ENCODE data around the gene URB1.

Gene URB1

GRCh38 chr21:32353002-32353711 lies 39.7 kb downstream of the URB1 start:
- Histone ChIP-seq H3K4me3 (ENCODE audit: low read depth, low read length) (no peak overlapping the region), H3K27me3 (ENCODE audit: insufficient read depth, low read depth, severe bottlenecking) (no peaks in the 10 kb centered on the region), H3K36me3 (peaks cover 86% of the 10 kb centered on the region), H3K27ac (no peak overlapping the region), H3K9me3 (ENCODE audit: severe bottlenecking) (no peaks in the 10 kb centered on the region)
- no peak for DNase-seq
- TF ChIP-seq, protein P1, sequence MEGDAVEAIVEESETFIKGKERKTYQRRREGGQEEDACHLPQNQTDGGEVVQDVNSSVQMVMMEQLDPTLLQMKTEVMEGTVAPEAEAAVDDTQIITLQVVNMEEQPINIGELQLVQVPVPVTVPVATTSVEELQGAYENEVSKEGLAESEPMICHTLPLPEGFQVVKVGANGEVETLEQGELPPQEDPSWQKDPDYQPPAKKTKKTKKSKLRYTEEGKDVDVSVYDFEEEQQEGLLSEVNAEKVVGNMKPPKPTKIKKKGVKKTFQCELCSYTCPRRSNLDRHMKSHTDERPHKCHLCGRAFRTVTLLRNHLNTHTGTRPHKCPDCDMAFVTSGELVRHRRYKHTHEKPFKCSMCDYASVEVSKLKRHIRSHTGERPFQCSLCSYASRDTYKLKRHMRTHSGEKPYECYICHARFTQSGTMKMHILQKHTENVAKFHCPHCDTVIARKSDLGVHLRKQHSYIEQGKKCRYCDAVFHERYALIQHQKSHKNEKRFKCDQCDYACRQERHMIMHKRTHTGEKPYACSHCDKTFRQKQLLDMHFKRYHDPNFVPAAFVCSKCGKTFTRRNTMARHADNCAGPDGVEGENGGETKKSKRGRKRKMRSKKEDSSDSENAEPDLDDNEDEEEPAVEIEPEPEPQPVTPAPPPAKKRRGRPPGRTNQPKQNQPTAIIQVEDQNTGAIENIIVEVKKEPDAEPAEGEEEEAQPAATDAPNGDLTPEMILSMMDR (IDR thresholded peaks at IDR 0.05; ENCODE audit: low read depth, low read length): no peak

GRCh38 chr21:32352526-32352925 lies 40.3 kb downstream of the URB1 start:
- H3K27ac ChIP-seq: no peak overlapping the region
- no peak overlapping the region for H3K4me3 ChIP-seq (ENCODE audit: low read depth, low read length)
- H3K9me3 ChIP-seq (ENCODE audit: severe bottlenecking): no peaks in the 10 kb centered on the region
- TF ChIP-seq, protein P1 (IDR thresholded peaks at IDR 0.05; ENCODE audit: low read depth, low read length): no peak
- no peak for DNase-seq
- H3K27me3 ChIP-seq (ENCODE audit: insufficient read depth, low read depth, severe bottlenecking): no peaks in the 10 kb centered on the region
- H3K36me3 ChIP-seq: peaks cover 88% of the 10 kb centered on the region

GRCh38 chr21:32351428-32351827 lies 41.4 kb downstream of the URB1 start:
- DNase-seq: no peak
- Histone ChIP-seq H3K36me3 (peaks cover 92% of the 10 kb centered on the region), H3K27ac (no peak overlapping the region), H3K27me3 (ENCODE audit: insufficient read depth, low read depth, severe bottlenecking) (no peaks in the 10 kb centered on the region), H3K4me3 (ENCODE audit: low read depth, low read length) (no peak overlapping the region), H3K9me3 (ENCODE audit: severe bottlenecking) (no peaks in the 10 kb centered on the region)
- TF ChIP-seq, protein P1 (IDR thresholded peaks at IDR 0.05; ENCODE audit: low read depth, low read length): no peak

DNA sequence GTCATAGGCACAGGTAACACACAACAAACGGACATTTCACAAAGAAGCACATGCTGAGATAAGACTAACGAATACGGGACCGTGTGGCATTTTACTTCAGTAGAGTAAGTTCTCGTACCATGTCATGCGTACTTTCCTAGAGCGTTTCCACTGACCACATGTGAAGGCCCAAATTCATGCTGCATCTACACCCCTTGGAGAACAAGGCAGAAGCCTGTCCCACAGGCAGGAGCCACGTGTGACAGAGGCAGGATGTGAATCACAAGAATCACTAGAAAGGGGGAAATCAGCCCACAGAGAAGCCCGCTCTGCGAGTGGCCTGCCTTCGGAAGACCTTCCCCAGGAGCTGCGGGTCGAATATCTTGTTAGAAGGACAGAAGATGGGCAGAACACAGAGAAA lies 41.8 kb downstream of the URB1 start:
- H3K9me3 ChIP-seq (ENCODE audit: severe bottlenecking): no peaks in the 10 kb centered on the region
- peaks cover 92% of the 10 kb centered on the region for H3K36me3 ChIP-seq
- no peak for DNase-seq
- H3K27ac ChIP-seq: no peak overlapping the region
- H3K27me3 ChIP-seq (ENCODE audit: insufficient read depth, low read depth, severe bottlenecking): no peaks in the 10 kb centered on the region
- H3K4me3 ChIP-seq (ENCODE audit: low read depth, low read length): no peak overlapping the region
- TF ChIP-seq, protein P1 (IDR thresholded peaks at IDR 0.05; ENCODE audit: low read depth, low read length): no peak

DNA sequence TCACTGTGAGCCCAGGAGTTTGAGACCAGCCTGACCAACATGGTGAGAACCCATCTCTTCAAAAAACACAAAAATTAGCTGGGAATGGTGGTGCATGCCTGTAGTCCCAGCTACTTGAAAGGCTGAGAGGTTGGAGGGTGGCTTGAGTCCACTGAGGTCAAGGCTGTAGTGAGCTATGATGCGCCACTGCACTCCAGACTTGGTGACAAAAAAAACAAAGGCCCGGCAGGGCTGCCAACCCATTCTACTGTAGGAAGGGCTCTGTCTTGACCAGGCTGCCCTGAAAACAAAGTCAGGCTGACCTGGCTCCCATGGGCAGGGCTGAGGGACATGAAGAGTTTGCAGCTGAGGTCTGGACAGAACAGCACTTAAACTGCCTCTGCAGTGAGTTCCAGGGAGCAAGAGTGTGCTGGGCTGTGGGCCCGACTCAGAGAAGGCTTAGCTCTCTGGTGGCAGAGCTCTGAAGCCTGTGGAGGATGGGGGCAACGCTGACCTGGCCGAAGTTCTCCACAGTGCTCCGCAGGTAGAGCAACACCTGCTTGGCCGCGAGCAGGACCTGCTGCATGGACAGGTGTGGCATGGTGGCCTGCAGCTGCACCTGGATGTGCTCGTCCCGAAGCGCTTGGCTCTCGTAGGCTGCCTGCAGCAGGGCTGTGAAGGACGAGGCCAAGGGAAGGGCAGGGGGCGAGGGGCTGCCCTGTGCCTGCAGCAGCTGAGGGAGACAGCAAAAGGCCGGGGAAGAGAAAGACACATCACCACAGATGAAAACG lies 42.4 kb downstream of the URB1 start:
- no peak for DNase-seq
- Histone ChIP-seq H3K27ac (no peak overlapping the region), H3K4me3 (ENCODE audit: low read depth, low read length) (no peak overlapping the region), H3K36me3 (peaks cover 92% of the 10 kb centered on the region), H3K27me3 (ENCODE audit: insufficient read depth, low read depth, severe bottlenecking) (no peaks in the 10 kb centered on the region), H3K9me3 (ENCODE audit: severe bottlenecking) (no peaks in the 10 kb centered on the region)
- TF ChIP-seq, protein P1 (IDR thresholded peaks at IDR 0.05; ENCODE audit: low read depth, low read length): no peak
